Hepatocyte (in vitro differentiated cells): ENCODE data around the gene DGKZ.

ENCODE experiments used
- EZH2 ChIP-seq: fragments of 200-600 bp; sonication (generic); IDR thresholded peaks from 2 replicates; pipeline ENCODE4 v1.6.1; 2016; ENCODE audit warnings: antibody characterized with exemption, mild to moderate bottlenecking, borderline replicate concordance
- EZH2phosphoT487 ChIP-seq: fragments of 200-600 bp; sonication (generic); IDR thresholded peaks from one replicate; pipeline ENCODE4 v1.6.1; 2018; ENCODE audit warnings: antibody characterized with exemption, mild to moderate bottlenecking, low read depth, moderate library complexity; ENCODE audit not compliant: unreplicated experiment, severe bottlenecking
- TF ChIP-seq, protein P1 (sequence below): fragments of 200-600 bp; sonication (generic); IDR thresholded peaks from 2 replicates; pipeline ENCODE4 v1.5.1; 2016; ENCODE audit warnings: antibody characterized with exemption, mild to moderate bottlenecking; ENCODE audit not compliant: poor library complexity

DNA sequence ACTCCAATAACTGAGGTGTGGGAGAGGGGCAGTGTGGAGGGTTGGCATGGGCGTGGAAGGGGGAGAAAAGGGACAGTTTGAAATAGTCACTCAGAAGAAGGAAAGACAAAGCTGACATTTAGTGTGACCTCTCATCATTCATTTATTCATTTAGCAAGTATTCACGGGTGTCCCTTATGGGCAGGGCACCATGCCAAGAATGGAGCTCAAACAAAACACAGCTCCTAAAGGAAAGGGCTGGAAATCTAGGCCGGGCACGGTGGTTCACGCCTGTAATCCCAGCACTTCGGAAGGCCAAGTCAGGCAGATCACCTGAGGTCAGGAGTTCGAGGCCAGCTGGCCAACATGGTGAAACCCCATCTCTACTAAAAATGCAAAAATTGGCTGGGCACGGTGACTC is 19.4 kb upstream of the DGKZ start:
- TF ChIP-seq EZH2phosphoT487 (no peak), EZH2 (no peak)
- TF ChIP-seq, protein P1, sequence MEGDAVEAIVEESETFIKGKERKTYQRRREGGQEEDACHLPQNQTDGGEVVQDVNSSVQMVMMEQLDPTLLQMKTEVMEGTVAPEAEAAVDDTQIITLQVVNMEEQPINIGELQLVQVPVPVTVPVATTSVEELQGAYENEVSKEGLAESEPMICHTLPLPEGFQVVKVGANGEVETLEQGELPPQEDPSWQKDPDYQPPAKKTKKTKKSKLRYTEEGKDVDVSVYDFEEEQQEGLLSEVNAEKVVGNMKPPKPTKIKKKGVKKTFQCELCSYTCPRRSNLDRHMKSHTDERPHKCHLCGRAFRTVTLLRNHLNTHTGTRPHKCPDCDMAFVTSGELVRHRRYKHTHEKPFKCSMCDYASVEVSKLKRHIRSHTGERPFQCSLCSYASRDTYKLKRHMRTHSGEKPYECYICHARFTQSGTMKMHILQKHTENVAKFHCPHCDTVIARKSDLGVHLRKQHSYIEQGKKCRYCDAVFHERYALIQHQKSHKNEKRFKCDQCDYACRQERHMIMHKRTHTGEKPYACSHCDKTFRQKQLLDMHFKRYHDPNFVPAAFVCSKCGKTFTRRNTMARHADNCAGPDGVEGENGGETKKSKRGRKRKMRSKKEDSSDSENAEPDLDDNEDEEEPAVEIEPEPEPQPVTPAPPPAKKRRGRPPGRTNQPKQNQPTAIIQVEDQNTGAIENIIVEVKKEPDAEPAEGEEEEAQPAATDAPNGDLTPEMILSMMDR: no peak
